ENCODE data around the gene TENM4. TPM values are rescaled to one million over a fixed set of nuclear protein-coding genes. Genes with fewer than 3 reads are reported as not detected.

The TENM4 gene
- total RNA-seq, 1 donor from 2014 or later: 5.1 TPM

DNA sequence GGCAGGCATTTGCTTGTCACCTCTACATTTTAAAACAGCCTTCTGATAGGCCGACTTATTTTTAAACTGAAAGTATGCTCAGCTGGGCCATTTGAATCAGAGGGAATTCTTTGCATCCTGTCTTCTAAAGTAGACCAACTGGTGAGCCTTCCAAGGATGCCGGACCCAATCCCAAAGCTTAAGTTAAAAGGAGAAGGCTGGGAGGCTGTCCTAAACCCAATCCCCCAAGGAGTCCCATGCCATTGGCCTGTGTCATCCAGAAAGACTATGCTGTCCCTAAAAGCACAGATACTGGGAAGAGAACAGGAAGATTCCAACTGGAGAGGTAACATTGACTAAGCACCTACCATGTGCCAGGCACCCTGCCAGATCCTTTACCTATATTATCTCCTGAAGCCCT is 18.0 kb downstream of the TENM4 start:
- no peak for DNase-seq (ENCODE audit: low spot score)
- H3K4me1 Mint-ChIP-seq: peaks cover 15% of the 10 kb centered on the region
- Histone ChIP-seq H3K4me3 (no peak overlapping the region), H3K36me3 (no peaks in the 10 kb centered on the region), H2AFZ (replicated peaks) (no peak overlapping the region), H3F3A (ENCODE audit: low read depth) (no peaks in the 10 kb centered on the region), H3K9me3 (ENCODE audit: low read depth) (no peaks in the 10 kb centered on the region), H3K9ac (no peak overlapping the region), H3K4me1 (no peaks in the 10 kb centered on the region), H3K4me2 (no peak overlapping the region), H3K27ac (no peak overlapping the region), H3K27me3 (no peaks in the 10 kb centered on the region), H4K20me1 (ENCODE audit: low read depth) (no peaks in the 10 kb centered on the region), H3K79me2 (ENCODE audit: low read depth) (no peaks in the 10 kb centered on the region)
- no peaks in the 10 kb centered on the region for H3K27me3 Mint-ChIP-seq (ENCODE audit: insufficient read depth, low read depth)
- TF ChIP-seq EZH2phosphoT487 (IDR thresholded peaks at IDR 0.05) (no peak), EZH2 (IDR thresholded peaks at IDR 0.05) (no peak)
- TF ChIP-seq, protein P1, sequence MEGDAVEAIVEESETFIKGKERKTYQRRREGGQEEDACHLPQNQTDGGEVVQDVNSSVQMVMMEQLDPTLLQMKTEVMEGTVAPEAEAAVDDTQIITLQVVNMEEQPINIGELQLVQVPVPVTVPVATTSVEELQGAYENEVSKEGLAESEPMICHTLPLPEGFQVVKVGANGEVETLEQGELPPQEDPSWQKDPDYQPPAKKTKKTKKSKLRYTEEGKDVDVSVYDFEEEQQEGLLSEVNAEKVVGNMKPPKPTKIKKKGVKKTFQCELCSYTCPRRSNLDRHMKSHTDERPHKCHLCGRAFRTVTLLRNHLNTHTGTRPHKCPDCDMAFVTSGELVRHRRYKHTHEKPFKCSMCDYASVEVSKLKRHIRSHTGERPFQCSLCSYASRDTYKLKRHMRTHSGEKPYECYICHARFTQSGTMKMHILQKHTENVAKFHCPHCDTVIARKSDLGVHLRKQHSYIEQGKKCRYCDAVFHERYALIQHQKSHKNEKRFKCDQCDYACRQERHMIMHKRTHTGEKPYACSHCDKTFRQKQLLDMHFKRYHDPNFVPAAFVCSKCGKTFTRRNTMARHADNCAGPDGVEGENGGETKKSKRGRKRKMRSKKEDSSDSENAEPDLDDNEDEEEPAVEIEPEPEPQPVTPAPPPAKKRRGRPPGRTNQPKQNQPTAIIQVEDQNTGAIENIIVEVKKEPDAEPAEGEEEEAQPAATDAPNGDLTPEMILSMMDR (IDR thresholded peaks at IDR 0.05): no peak
- no peak overlapping the region for H3K4me3 Mint-ChIP-seq
- no peak overlapping the region for H3K27ac Mint-ChIP-seq
- H3K9me3 Mint-ChIP-seq: no peaks in the 10 kb centered on the region
- H3K36me3 Mint-ChIP-seq: peaks cover 6% of the 10 kb centered on the region

DNA sequence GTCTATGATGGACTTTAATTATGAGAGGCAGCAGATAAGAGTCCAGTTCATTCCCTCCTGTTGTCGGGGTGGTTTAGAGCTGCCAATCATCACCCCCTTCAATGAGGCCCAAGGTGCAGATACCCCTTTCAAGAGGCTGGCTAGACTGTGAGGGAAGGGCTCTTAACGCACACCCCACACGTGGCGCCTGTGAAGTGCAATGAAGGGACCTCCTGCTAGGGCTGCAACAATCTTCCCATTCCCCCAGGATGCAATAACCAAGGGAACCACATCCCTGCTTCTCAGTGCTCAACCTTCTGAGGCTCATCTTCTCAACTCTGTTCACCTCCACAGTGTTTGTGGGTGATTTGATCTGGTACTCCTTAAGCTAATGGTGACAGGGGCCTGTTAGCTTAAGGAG is 19.0 kb downstream of the TENM4 start:
- TF ChIP-seq EZH2phosphoT487 (IDR thresholded peaks at IDR 0.05): no peak
- Mint-ChIP-seq H3K27me3 (ENCODE audit: insufficient read depth, low read depth) (no peaks in the 10 kb centered on the region), H3K36me3 (peaks cover 13% of the 10 kb centered on the region), H3K9me3 (peaks cover 6% of the 10 kb centered on the region), H3K4me1 (peaks cover 15% of the 10 kb centered on the region), H3K4me3 (no peak overlapping the region), H3K27ac (no peak overlapping the region)
- no peak overlapping the region for H2AFZ ChIP-seq (replicated peaks)
- H3K27me3 ChIP-seq: no peaks in the 10 kb centered on the region
- H4K20me1 ChIP-seq (ENCODE audit: low read depth): no peaks in the 10 kb centered on the region
- H3K9me3 ChIP-seq (ENCODE audit: low read depth): no peaks in the 10 kb centered on the region
- no peak overlapping the region for H3K4me3 ChIP-seq
- no peak overlapping the region for H3K9ac ChIP-seq
- no peaks in the 10 kb centered on the region for H3K79me2 ChIP-seq (ENCODE audit: low read depth)
- no peak overlapping the region for H3K27ac ChIP-seq
- H3K4me1 ChIP-seq: no peaks in the 10 kb centered on the region
- no peaks in the 10 kb centered on the region for H3F3A ChIP-seq (ENCODE audit: low read depth)
- H3K4me2 ChIP-seq: no peak overlapping the region
- no peaks in the 10 kb centered on the region for H3K36me3 ChIP-seq
- DNase-seq (ENCODE audit: low spot score): no peak

DNA sequence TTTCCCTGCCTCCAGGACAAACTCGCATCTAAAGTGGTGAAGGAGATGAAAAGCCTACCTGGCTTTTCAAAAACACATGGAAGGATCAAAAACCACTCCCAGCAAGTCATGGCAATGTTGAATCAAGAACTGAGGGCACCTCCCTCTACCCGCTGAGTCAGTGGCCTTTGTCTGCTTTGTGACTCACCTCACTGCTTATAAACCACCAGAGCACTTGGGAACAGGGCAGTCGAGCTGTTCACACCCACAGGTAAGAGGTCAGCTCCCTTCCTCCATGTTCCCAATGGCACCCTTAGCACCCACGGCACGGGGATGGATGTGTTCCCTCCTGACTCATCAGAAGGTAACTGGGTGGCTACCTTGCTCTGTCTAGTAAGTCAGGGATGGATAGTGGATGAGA is 21.7 kb downstream of the TENM4 start:
- H3K9me3 Mint-ChIP-seq: peaks cover 12% of the 10 kb centered on the region
- H3K27me3 Mint-ChIP-seq (ENCODE audit: insufficient read depth, low read depth): no peaks in the 10 kb centered on the region
- no peak overlapping the region for H3K9ac ChIP-seq
- H3K36me3 ChIP-seq: no peaks in the 10 kb centered on the region
- no peaks in the 10 kb centered on the region for H3K79me2 ChIP-seq (ENCODE audit: low read depth)
- H3F3A ChIP-seq (ENCODE audit: low read depth): no peaks in the 10 kb centered on the region
- H3K27ac ChIP-seq: no peak overlapping the region
- DNase-seq (ENCODE audit: low spot score): no peak
- no peaks in the 10 kb centered on the region for H3K9me3 ChIP-seq (ENCODE audit: low read depth)
- H3K36me3 Mint-ChIP-seq: peaks cover 15% of the 10 kb centered on the region
- H3K27me3 ChIP-seq: no peaks in the 10 kb centered on the region
- H3K4me1 ChIP-seq: no peaks in the 10 kb centered on the region
- H3K4me2 ChIP-seq: no peak overlapping the region
- no peak overlapping the region for H3K4me3 ChIP-seq
- H4K20me1 ChIP-seq (ENCODE audit: low read depth): no peaks in the 10 kb centered on the region
- no peak overlapping the region for H3K4me3 Mint-ChIP-seq
- no peak overlapping the region for H2AFZ ChIP-seq (replicated peaks)
- peaks cover 15% of the 10 kb centered on the region for H3K4me1 Mint-ChIP-seq
- TF ChIP-seq, protein P1 (IDR thresholded peaks at IDR 0.05): no peak
- TF ChIP-seq EZH2 (IDR thresholded peaks at IDR 0.05) (no peak), EZH2phosphoT487 (IDR thresholded peaks at IDR 0.05) (no peak)
- H3K27ac Mint-ChIP-seq: no peak overlapping the region

DNA sequence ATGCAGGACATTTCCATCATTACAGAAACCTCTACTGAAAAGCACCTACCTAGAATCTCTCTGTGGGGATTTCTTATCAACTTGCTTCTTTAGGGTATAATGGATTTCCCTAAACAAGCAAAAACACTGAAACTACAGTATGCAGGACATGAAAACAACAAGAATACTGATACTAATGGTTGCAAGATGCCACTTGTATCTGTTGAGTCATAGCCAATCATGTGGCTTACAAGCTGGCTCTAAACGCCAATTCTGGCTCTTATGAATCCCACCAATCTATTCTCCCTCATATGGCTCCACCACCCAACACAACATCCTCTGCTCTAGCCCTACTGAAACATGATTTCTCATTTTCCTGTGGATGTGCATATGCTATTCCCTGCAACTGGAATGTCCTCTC is 22.6 kb downstream of the TENM4 start:
- no peaks in the 10 kb centered on the region for H3K27me3 Mint-ChIP-seq (ENCODE audit: insufficient read depth, low read depth)
- no peak overlapping the region for H3K27ac Mint-ChIP-seq
- no peak overlapping the region for H3K4me3 ChIP-seq
- H3K4me1 Mint-ChIP-seq: peaks cover 23% of the 10 kb centered on the region
- H3K9me3 Mint-ChIP-seq: peaks cover 12% of the 10 kb centered on the region
- no peak for DNase-seq (ENCODE audit: low spot score)
- no peaks in the 10 kb centered on the region for H4K20me1 ChIP-seq (ENCODE audit: low read depth)
- H2AFZ ChIP-seq (replicated peaks): no peak overlapping the region
- H3F3A ChIP-seq (ENCODE audit: low read depth): no peaks in the 10 kb centered on the region
- no peak overlapping the region for H3K27ac ChIP-seq
- H3K4me1 ChIP-seq: peaks cover 3% of the 10 kb centered on the region
- peaks cover 15% of the 10 kb centered on the region for H3K36me3 Mint-ChIP-seq
- H3K9me3 ChIP-seq (ENCODE audit: low read depth): no peaks in the 10 kb centered on the region
- no peaks in the 10 kb centered on the region for H3K79me2 ChIP-seq (ENCODE audit: low read depth)
- H3K4me3 Mint-ChIP-seq: no peak overlapping the region
- no peak overlapping the region for H3K9ac ChIP-seq
- TF ChIP-seq EZH2 (IDR thresholded peaks at IDR 0.05): no peak
- TF ChIP-seq EZH2phosphoT487 (IDR thresholded peaks at IDR 0.05): no peak
- TF ChIP-seq, protein P1 (IDR thresholded peaks at IDR 0.05): no peak
- H3K27me3 ChIP-seq: no peaks in the 10 kb centered on the region
- no peaks in the 10 kb centered on the region for H3K36me3 ChIP-seq
- H3K4me2 ChIP-seq: no peak overlapping the region

Data from neural progenitor cell (in vitro differentiated cells).